ENCODE data around the gene GALNT10.

The GALNT10 gene

DNA sequence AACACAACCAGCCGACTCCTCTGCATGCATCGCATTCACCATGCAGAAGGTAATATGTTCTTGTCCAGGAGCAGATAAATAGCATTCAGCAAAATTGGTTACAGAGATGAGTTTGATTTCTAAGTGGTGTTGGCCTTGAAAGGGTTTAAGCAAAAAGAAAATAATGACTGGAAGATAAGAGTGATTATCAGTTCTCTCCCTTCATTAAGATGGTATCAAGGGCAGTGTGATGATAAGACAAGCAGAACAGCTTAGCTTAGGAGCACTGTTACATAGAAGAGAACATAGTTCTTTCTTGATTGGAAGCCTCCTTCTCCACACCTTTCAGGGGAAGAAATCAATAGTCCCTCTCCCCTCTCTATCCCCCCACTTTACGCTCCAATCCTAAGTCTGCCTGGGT is 121.5 kb downstream of the GALNT10 start:
- Histone ChIP-seq H3K36me3 (ENCODE audit: control insufficient read depth in 2 of 2, insufficient read depth in 2 of 2, low read length in 2 of 2) (no peaks in the 10 kb centered on the region), H3K9ac (ENCODE audit: low read length in 2 of 2) (no peak overlapping the region), H3K27me3 (ENCODE audit: control insufficient read depth in 1 of 2, insufficient read depth in 2 of 2, low read length in 2 of 2) (no peaks in the 10 kb centered on the region)

DNA sequence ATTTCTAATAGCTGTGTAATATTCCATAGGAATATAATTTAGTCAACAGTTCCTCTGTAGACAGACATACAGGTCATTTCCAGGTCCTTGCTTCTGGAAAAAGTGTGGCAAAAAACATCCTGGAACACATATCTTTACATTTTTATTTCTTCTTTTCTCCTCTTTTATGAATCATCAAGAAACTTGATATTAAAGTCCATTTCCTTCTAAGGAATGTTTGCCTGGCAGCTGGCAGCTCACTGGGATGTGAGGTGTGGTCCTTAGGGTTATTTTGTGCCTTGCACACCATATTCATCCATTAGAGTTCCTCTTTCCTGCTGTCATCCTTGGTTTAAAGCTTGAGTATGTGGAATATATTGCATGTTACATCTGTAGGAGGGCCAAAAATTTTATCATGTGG is 122.0 kb downstream of the GALNT10 start:
- no peaks in the 10 kb centered on the region for H3K9me3 ChIP-seq (ENCODE audit: control insufficient read depth in 2 of 2, low read length in 2 of 2)
- no peaks in the 10 kb centered on the region for H3K4me1 ChIP-seq (ENCODE audit: control insufficient read depth, insufficient read depth, low read length)
- H3K9ac ChIP-seq (ENCODE audit: low read length in 2 of 2) = no peak overlapping the region
- no peak overlapping the region for H3K27ac ChIP-seq (ENCODE audit: low read length)
- no peak overlapping the region for H3K4me3 ChIP-seq (ENCODE audit: low read length in 2 of 2)
- no peaks in the 10 kb centered on the region for H3K27me3 ChIP-seq (ENCODE audit: control insufficient read depth in 1 of 2, insufficient read depth in 2 of 2, low read length in 2 of 2)
- H3K36me3 ChIP-seq (ENCODE audit: control insufficient read depth in 2 of 2, insufficient read depth in 2 of 2, low read length in 2 of 2) = no peaks in the 10 kb centered on the region

More for the DNA sequence above, 121.5 kb downstream of the GALNT10 start:
- Histone ChIP-seq H3K27ac (ENCODE audit: low read length) (no peak overlapping the region), H3K4me1 (ENCODE audit: control insufficient read depth, insufficient read depth, low read length) (no peaks in the 10 kb centered on the region), H3K9me3 (ENCODE audit: control insufficient read depth in 2 of 2, low read length in 2 of 2) (no peaks in the 10 kb centered on the region), H3K4me3 (ENCODE audit: low read length in 2 of 2) (no peak overlapping the region)

DNA sequence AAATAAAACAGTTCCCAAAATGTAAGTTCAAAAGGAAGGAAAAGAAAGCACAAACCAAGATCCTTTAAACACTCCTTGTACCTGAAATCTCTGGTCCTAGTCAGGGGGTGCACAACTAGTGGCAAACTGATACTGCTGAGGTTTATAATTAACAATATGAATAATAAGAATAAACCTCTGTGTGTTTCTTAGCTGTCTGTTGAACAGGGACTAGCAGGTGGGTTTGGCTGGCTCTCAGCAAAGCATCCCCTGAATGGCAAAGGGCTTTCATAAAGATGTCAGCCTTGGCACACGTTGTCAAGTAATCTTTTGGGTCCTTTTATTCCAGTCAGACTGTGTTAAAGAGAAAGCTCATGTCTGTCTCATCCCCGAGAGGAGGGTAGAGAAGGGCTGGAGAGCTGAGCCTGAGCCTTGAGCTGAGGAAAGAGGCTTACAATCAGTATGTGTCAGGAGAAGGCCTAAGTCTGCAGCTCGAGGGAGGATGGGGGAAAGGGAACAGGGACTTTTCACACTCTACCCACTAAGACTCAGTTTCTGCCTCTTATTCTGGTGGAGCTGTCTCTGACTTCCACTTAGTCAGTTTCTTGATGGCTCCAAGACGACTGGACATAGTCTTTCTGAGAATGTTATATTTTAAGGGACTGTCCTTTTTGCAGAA is 123.0 kb downstream of the GALNT10 start:
- no peak overlapping the region for H3K9ac ChIP-seq (ENCODE audit: low read length in 2 of 2)
- no peaks in the 10 kb centered on the region for H3K9me3 ChIP-seq (ENCODE audit: control insufficient read depth in 2 of 2, low read length in 2 of 2)
- no peak overlapping the region for H3K27ac ChIP-seq (ENCODE audit: low read length)
- H3K36me3 ChIP-seq (ENCODE audit: control insufficient read depth in 2 of 2, insufficient read depth in 2 of 2, low read length in 2 of 2) = no peaks in the 10 kb centered on the region
- no peaks in the 10 kb centered on the region for H3K27me3 ChIP-seq (ENCODE audit: control insufficient read depth in 1 of 2, insufficient read depth in 2 of 2, low read length in 2 of 2)
- no peaks in the 10 kb centered on the region for H3K4me1 ChIP-seq (ENCODE audit: control insufficient read depth, insufficient read depth, low read length)
- no peak overlapping the region for H3K4me3 ChIP-seq (ENCODE audit: low read length in 2 of 2)

DNA sequence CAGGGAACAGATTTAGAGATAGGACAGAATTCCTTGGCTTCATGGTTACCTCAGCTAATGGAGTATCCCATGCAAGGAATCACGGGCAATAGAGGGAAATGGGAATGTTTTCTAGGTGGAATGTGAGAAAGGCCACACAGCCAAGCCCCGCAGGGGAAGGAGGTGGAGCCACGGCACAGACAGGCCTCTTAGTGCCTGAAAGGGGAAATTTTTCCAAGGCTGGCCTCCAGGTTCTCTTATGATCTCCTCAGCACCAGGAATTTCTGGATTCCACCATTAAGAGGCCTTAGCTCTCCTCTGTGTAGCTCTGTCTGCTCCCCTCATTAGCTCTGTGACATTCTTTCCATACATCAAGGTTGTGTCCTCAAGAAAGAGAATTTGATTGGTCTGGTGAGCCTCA is 124.7 kb downstream of the GALNT10 start:
- Histone ChIP-seq H3K9me3 (ENCODE audit: control insufficient read depth in 2 of 2, low read length in 2 of 2) (no peaks in the 10 kb centered on the region), H3K27ac (ENCODE audit: low read length) (no peak overlapping the region), H3K27me3 (ENCODE audit: control insufficient read depth in 1 of 2, insufficient read depth in 2 of 2, low read length in 2 of 2) (no peaks in the 10 kb centered on the region), H3K9ac (ENCODE audit: low read length in 2 of 2) (no peak overlapping the region), H3K4me1 (ENCODE audit: control insufficient read depth, insufficient read depth, low read length) (no peaks in the 10 kb centered on the region), H3K36me3 (ENCODE audit: control insufficient read depth in 2 of 2, insufficient read depth in 2 of 2, low read length in 2 of 2) (no peaks in the 10 kb centered on the region), H3K4me3 (ENCODE audit: low read length in 2 of 2) (no peak overlapping the region)

DNA sequence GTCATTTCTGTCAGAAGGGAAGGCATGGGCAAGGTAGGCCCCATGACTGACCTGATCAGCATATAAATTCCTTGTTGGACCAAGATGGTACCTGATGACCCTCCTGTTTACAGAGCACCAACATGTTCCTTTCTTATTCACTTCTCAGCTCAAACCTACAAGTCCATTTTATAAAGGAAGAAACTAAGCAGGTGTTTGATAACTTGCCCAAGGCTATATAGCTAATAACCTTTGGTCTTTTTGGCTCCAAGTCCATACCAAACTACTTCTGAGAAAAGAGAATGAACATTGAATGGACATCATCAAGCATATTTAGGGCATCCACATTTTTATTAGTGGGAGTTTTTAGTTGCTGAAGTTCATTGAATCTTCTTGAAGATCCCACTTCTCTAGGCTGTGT is 125.2 kb downstream of the GALNT10 start:
- H3K27ac ChIP-seq (ENCODE audit: low read length) = no peak overlapping the region
- no peaks in the 10 kb centered on the region for H3K36me3 ChIP-seq (ENCODE audit: control insufficient read depth in 2 of 2, insufficient read depth in 2 of 2, low read length in 2 of 2)
- H3K4me3 ChIP-seq (ENCODE audit: low read length in 2 of 2) = no peak overlapping the region
- H3K4me1 ChIP-seq (ENCODE audit: control insufficient read depth, insufficient read depth, low read length) = no peaks in the 10 kb centered on the region
- H3K27me3 ChIP-seq (ENCODE audit: control insufficient read depth in 1 of 2, insufficient read depth in 2 of 2, low read length in 2 of 2) = no peaks in the 10 kb centered on the region
- no peak overlapping the region for H3K9ac ChIP-seq (ENCODE audit: low read length in 2 of 2)
- no peaks in the 10 kb centered on the region for H3K9me3 ChIP-seq (ENCODE audit: control insufficient read depth in 2 of 2, low read length in 2 of 2)

DNA sequence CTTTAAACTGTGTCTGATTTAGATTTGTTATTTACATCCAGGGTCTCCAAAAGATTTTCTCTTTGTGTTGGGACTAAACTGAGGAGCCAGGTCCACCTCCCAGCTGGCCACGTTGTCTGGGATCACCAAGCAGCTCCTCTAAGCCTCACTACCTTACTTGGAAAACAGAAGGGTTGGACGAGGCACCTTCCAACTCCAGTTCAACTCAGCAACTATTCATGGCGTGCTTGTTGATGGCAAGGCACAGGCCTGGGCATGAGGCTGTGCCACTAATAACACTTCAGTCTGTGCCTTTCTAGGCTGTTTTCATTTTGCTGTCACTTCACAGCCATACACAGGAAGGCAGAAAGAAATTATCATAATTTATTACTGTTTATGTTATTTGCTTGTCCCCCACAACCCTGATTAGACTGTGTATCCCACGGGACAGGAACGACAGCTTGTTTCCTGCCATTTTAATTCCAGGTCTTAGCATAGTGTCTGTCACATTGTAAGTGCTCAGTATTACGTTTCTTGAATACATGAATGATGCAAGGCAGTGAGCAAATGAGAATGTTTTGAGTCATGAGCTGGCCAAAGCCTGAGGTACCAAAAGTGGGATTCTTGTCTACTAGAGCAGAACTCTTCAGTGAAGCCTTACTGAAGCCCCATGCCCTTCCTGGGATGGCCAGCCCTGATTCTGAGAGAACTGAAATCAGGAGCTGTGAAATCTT is 125.8 kb downstream of the GALNT10 start:
- H3K27ac ChIP-seq (ENCODE audit: low read length) = no peak overlapping the region

DNA sequence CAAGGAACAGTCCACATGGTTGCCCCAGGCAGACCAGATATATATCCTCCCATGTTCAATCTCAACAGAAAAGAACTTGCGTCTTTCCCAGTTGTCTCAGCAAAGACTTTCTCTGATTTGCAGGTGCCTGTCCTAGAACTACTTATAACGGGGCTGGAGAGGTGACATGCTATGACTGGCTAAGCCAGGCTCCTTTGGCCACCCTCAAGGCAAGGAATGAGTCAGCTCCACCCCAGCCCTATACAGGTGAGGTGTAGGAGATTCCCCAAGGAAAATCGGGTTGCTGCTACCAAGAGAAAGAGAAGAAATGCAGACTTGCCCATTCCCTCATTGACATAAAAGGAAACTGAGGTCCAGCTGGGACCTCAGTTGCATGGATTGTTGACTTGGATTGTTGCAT is 127.4 kb downstream of the GALNT10 start:
- Histone ChIP-seq H3K36me3 (ENCODE audit: control insufficient read depth in 2 of 2, insufficient read depth in 2 of 2, low read length in 2 of 2) (no peaks in the 10 kb centered on the region), H3K4me3 (ENCODE audit: low read length in 2 of 2) (no peak overlapping the region), H3K9ac (ENCODE audit: low read length in 2 of 2) (no peak overlapping the region), H3K27me3 (ENCODE audit: control insufficient read depth in 1 of 2, insufficient read depth in 2 of 2, low read length in 2 of 2) (no peaks in the 10 kb centered on the region), H3K27ac (ENCODE audit: low read length) (no peak overlapping the region), H3K9me3 (ENCODE audit: control insufficient read depth in 2 of 2, low read length in 2 of 2) (no peaks in the 10 kb centered on the region), H3K4me1 (ENCODE audit: control insufficient read depth, insufficient read depth, low read length) (no peaks in the 10 kb centered on the region)

More for the DNA sequence above, 125.8 kb downstream of the GALNT10 start:
- no peaks in the 10 kb centered on the region for H3K9me3 ChIP-seq (ENCODE audit: control insufficient read depth in 2 of 2, low read length in 2 of 2)
- no peaks in the 10 kb centered on the region for H3K36me3 ChIP-seq (ENCODE audit: control insufficient read depth in 2 of 2, insufficient read depth in 2 of 2, low read length in 2 of 2)
- H3K9ac ChIP-seq (ENCODE audit: low read length in 2 of 2) = no peak overlapping the region
- H3K4me1 ChIP-seq (ENCODE audit: control insufficient read depth, insufficient read depth, low read length) = no peaks in the 10 kb centered on the region
- H3K4me3 ChIP-seq (ENCODE audit: low read length in 2 of 2) = no peak overlapping the region
- no peaks in the 10 kb centered on the region for H3K27me3 ChIP-seq (ENCODE audit: control insufficient read depth in 1 of 2, insufficient read depth in 2 of 2, low read length in 2 of 2)

DNA sequence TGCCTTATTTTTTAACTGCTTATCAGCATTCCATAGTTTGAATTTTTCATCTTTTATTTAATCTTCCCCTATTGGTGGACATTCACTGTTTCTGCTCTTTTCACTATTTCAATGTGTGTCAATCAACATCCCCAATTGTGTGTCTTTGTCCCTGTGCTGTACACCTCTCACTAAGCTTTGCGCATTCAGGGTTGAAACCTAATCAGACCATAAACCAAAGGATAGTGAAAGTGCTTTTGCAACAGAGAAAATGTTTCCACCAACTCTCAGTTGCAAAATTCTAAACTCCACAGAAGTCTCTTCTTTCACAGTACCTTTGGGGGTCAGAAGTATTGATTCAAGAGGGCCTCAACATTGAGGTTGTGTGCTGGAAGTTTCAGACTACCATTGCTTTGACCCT is 128.2 kb downstream of the GALNT10 start:
- H3K9ac ChIP-seq (ENCODE audit: low read length in 2 of 2) = no peak overlapping the region
- H3K9me3 ChIP-seq (ENCODE audit: control insufficient read depth in 2 of 2, low read length in 2 of 2) = no peaks in the 10 kb centered on the region
- H3K36me3 ChIP-seq (ENCODE audit: control insufficient read depth in 2 of 2, insufficient read depth in 2 of 2, low read length in 2 of 2) = no peaks in the 10 kb centered on the region
- no peak overlapping the region for H3K4me3 ChIP-seq (ENCODE audit: low read length in 2 of 2)
- no peak overlapping the region for H3K27ac ChIP-seq (ENCODE audit: low read length)
- H3K4me1 ChIP-seq (ENCODE audit: control insufficient read depth, insufficient read depth, low read length) = no peaks in the 10 kb centered on the region
- no peaks in the 10 kb centered on the region for H3K27me3 ChIP-seq (ENCODE audit: control insufficient read depth in 1 of 2, insufficient read depth in 2 of 2, low read length in 2 of 2)

DNA sequence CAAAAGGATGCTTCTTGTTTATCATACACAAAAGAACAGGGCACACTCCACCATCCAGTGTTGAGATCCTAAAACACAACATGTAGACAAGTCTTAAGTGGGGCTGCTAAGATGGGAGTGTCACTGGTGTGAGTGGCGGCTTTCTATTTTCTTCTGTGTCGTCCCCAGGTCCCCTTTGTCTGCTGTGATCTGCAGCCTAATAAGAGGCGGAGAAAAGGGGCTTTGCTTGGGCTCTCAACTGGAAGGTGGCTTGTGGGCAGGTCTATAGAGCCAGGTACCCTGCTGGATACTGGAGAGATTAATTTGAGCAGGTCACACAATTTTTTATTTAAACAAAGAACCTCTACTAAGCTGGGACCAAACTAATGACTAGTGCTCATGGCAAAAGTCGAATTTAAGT is 129.2 kb downstream of the GALNT10 start:
- H3K4me1 ChIP-seq (ENCODE audit: control insufficient read depth, insufficient read depth, low read length) = no peaks in the 10 kb centered on the region
- H3K4me3 ChIP-seq (ENCODE audit: low read length in 2 of 2) = no peak overlapping the region
- no peaks in the 10 kb centered on the region for H3K9me3 ChIP-seq (ENCODE audit: control insufficient read depth in 2 of 2, low read length in 2 of 2)
- H3K9ac ChIP-seq (ENCODE audit: low read length in 2 of 2) = no peak overlapping the region
- H3K36me3 ChIP-seq (ENCODE audit: control insufficient read depth in 2 of 2, insufficient read depth in 2 of 2, low read length in 2 of 2) = peaks cover 0 to 3% of the 10 kb centered on the region in 2 donors
- H3K27me3 ChIP-seq (ENCODE audit: control insufficient read depth in 1 of 2, insufficient read depth in 2 of 2, low read length in 2 of 2) = no peaks in the 10 kb centered on the region
- H3K27ac ChIP-seq (ENCODE audit: low read length) = no peak overlapping the region

DNA sequence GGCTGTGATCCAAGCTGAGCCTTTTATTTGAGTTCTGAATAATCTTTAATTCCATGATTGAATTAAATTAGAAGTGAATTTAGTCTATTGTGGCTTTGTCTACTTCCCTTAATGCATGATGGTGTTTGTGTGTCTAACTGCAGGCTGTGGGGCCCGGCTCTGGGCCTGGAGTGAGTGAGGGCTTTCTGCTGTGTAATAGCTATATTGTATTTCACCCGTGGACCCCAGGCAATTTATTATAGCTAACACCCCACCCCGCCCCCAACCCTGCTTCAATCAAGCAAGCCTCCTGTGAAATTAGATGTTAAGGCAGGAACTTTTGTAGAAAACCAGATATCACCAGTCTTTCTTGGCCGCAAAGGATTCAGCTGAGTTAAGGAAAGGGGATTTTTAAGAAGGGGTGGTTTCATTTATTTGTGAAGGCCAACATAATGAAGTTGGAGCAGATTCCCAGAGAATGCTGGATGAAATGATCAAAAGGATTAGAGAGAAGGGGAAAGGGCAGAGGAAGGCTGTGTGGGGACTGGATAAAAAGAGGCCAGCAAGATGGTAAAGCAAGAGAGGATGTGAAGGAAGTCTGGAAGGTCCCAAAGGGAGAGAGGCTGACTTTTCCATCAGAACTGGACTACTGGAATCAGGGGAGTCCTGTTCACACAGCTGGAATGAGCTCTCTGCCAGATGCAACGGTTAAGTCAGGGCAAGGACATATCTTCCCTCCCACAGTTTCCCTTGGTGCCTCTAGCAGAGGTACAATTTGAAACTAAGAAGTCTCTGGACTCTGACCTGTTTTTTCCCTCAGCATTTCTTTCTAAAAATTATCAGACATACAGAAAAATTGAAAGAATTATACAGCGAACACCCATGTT is 129.9 kb downstream of the GALNT10 start:
- Histone ChIP-seq H3K27me3 (ENCODE audit: control insufficient read depth in 1 of 2, insufficient read depth in 2 of 2, low read length in 2 of 2) (no peaks in the 10 kb centered on the region), H3K27ac (ENCODE audit: low read length) (no peak overlapping the region), H3K4me3 (ENCODE audit: low read length in 2 of 2) (no peak overlapping the region), H3K9ac (ENCODE audit: low read length in 2 of 2) (no peak overlapping the region), H3K36me3 (ENCODE audit: control insufficient read depth in 2 of 2, insufficient read depth in 2 of 2, low read length in 2 of 2) (peaks cover 0 to 3% of the 10 kb centered on the region in 2 donors), H3K4me1 (ENCODE audit: control insufficient read depth, insufficient read depth, low read length) (no peaks in the 10 kb centered on the region), H3K9me3 (ENCODE audit: control insufficient read depth in 2 of 2, low read length in 2 of 2) (no peaks in the 10 kb centered on the region)
